SU-DHL-6 (cell line): ENCODE data around the gene SIT1.
A peak's percentile ranks its signal among the peaks of the same experiment; 100 is the strongest.

Source experiments
- H2AFZ ChIP-seq: fragments of 200-600 bp; sonication (generic); 2 replicates; pipeline ENCODE4 v1.6.1; 2014; ENCODE audit warnings: low read depth, mild to moderate bottlenecking, moderate library complexity, mixed read lengths, antibody characterized with exemption, low read length; ENCODE audit not compliant: severe bottlenecking
- H3F3A ChIP-seq: fragments of 200-600 bp; shearing (Covaris generic); 2 replicates; pipeline ENCODE4 v1.6.0; 2016; ENCODE audit warnings: antibody characterized with exemption, mild to moderate bottlenecking; ENCODE audit not compliant: insufficient read depth
- H3K27ac ChIP-seq: fragments of 200-600 bp; sonication (generic); 2 replicates; pipeline ENCODE4 v1.5.1; 2016; ENCODE audit warnings: low read depth, mild to moderate bottlenecking, low read length, moderate library complexity, mixed read lengths
- H3K27me3 ChIP-seq: fragments of 200-600 bp; sonication (generic), shearing (Covaris generic); 2 replicates; pipeline ENCODE4 v1.6.0; 2014; ENCODE audit warnings: mild to moderate bottlenecking, low read length
- H3K36me3 ChIP-seq: fragments of 200-600 bp; sonication (generic); 2 replicates; pipeline ENCODE4 v1.6.1; 2014; ENCODE audit warnings: mild to moderate bottlenecking, low read length, mixed read lengths
- H3K4me2 ChIP-seq: fragments of 300-600, 200-600 bp; shearing (Covaris generic), sonication (generic); 2 replicates; pipeline ENCODE4 v1.6.0; 2014; ENCODE audit warnings: low read length, low read depth, mild to moderate bottlenecking; ENCODE audit not compliant: poor library complexity, severe bottlenecking
- H3K4me3 ChIP-seq: fragments of 200-600 bp; sonication (generic); 2 replicates; pipeline ENCODE4 v1.5.1; 2014; ENCODE audit warnings: antibody characterized with exemption, low read length, mild to moderate bottlenecking, mixed read lengths; ENCODE audit not compliant: insufficient read depth, poor library complexity, severe bottlenecking
- H3K79me2 ChIP-seq: fragments of 200-600 bp; sonication (generic); 2 replicates; pipeline ENCODE4 v1.6.1; 2014; ENCODE audit warnings: mild to moderate bottlenecking, low read length, moderate library complexity; ENCODE audit not compliant: insufficient read depth
- H3K9ac ChIP-seq: fragments of 200-600 bp; sonication (generic); 2 replicates; pipeline ENCODE4 v1.7.0; 2014; ENCODE audit warnings: mild to moderate bottlenecking, low read length
- H3K9me2 ChIP-seq: fragments of 200-600 bp; sonication (generic); replicated peaks from 2 replicates; pipeline ENCODE4 v1.6.1; 2014; ENCODE audit warnings: low read length; ENCODE audit not compliant: insufficient read depth
- H3K9me3 ChIP-seq: fragments of 200-600 bp; sonication (generic); 2 replicates; pipeline ENCODE4 v1.6.1; 2014; ENCODE audit warnings: low read length, mixed read lengths; ENCODE audit not compliant: insufficient read depth
- H4K20me1 ChIP-seq: fragments of 200-600 bp; sonication (generic); 2 replicates; pipeline ENCODE4 v1.6.1; 2014; ENCODE audit warnings: low read depth, mild to moderate bottlenecking, antibody characterized with exemption, low read length, moderate library complexity, mixed read lengths
- CTCF ChIP-seq: fragments of 200-600 bp; sonication (generic); IDR thresholded peaks from one replicate; pipeline ENCODE4 v1.5.1; 2017; ENCODE audit warnings: antibody characterized with exemption, mild to moderate bottlenecking, low read length, moderate library complexity; ENCODE audit not compliant: insufficient read depth, poor library complexity, severe bottlenecking
- EZH2phosphoT487 ChIP-seq: fragments of 200-600 bp; sonication (generic), shearing (Covaris generic); conservative IDR thresholded peaks from 2 replicates; pipeline ENCODE4 v1.6.1; 2018; ENCODE audit warnings: mild to moderate bottlenecking, antibody characterized with exemption, low read length, moderate library complexity, mixed read lengths

Gene SIT1

GRCh38 chr9:35611230-35611797 is 39.4 kb downstream of the SIT1 start:
- Histone ChIP-seq H3K9ac (no peak overlapping the region), H2AFZ (no peak overlapping the region), H3F3A (peaks cover 6% of the 10 kb centered on the region), H3K79me2 (peaks cover 6% of the 10 kb centered on the region; the same call in 1 of the 2 replicates), H3K9me3 (no peaks in the 10 kb centered on the region), H3K27ac (no peak overlapping the region), H3K4me2 (no peak overlapping the region), H3K4me3 (no peak overlapping the region), H4K20me1 (no peaks in the 10 kb centered on the region), H3K9me2 (no peaks in the 10 kb centered on the region), H3K36me3 (no peaks in the 10 kb centered on the region), H3K27me3 (no peaks in the 10 kb centered on the region)
- TF ChIP-seq CTCF (peak; percentile 84), EZH2phosphoT487 (no peak)

- no peaks in the 10 kb centered on the region for H3K36me3 ChIP-seq
- no peak overlapping the region for H3K4me2 ChIP-seq
- H2AFZ ChIP-seq: no peak overlapping the region
- no peaks in the 10 kb centered on the region for H3K27me3 ChIP-seq
- peaks cover 5% of the 10 kb centered on the region; the same call in 1 of the 2 replicates for H3F3A ChIP-seq
- H3K9me3 ChIP-seq: no peaks in the 10 kb centered on the region
- H3K9ac ChIP-seq: no peak overlapping the region
- H3K4me3 ChIP-seq: no peak overlapping the region
- H4K20me1 ChIP-seq: no peaks in the 10 kb centered on the region
- no peak overlapping the region for H3K27ac ChIP-seq
- TF ChIP-seq EZH2phosphoT487 (no peak), CTCF (no peak)
- peaks cover 13% of the 10 kb centered on the region for H3K79me2 ChIP-seq
- no peaks in the 10 kb centered on the region for H3K9me2 ChIP-seq
Observed at GRCh38 chr9:35609820-35610163, 40.9 kb downstream of the SIT1 start.

GRCh38 chr9:35609001-35609819 is 41.5 kb downstream of the SIT1 start:
- no peak overlapping the region for H3K4me3 ChIP-seq
- H3K27ac ChIP-seq: no peak overlapping the region
- H3K9me3 ChIP-seq: no peaks in the 10 kb centered on the region
- no peak for TF ChIP-seq EZH2phosphoT487
- no peak for TF ChIP-seq CTCF
- H3K4me2 ChIP-seq: no peak overlapping the region
- H4K20me1 ChIP-seq: no peaks in the 10 kb centered on the region
- peaks cover 9% of the 10 kb centered on the region; the same call in 1 of the 2 replicates for H3F3A ChIP-seq
- H2AFZ ChIP-seq: no peak overlapping the region
- no peaks in the 10 kb centered on the region for H3K36me3 ChIP-seq
- no peak overlapping the region for H3K9ac ChIP-seq
- H3K27me3 ChIP-seq: no peaks in the 10 kb centered on the region
- H3K9me2 ChIP-seq: no peaks in the 10 kb centered on the region
- H3K79me2 ChIP-seq: peaks cover 13% of the 10 kb centered on the region
